Effector memory CD8-positive, alpha-beta T cell (primary cell): ENCODE data around the gene PITRM1.
A peak's percentile ranks its signal among the peaks of the same experiment; 100 is the strongest.

Experiments used
- ATAC-seq: fragments of 150-1000 bp; cut with Tn5 transposase; replicated peaks from 2 replicates; pipeline ENCODE4 v1.10.0; 2021; ENCODE audit warnings: mild to moderate bottlenecking, moderate library complexity
- DNase-seq, 3 experiments: peaks; one replicate each; pipeline ENCODE4 v3.0.0; 2021
- H3K27ac Mint-ChIP-seq, 2 donors: one replicate each; pipeline ENCODE4 v1.8.0; 2022; ENCODE audit warnings: mild to moderate bottlenecking in 2 of 2, mixed read lengths in 2 of 2, moderate library complexity in 2 of 2
- H3K27me3 Mint-ChIP-seq, 2 donors: one replicate each; pipeline ENCODE4 v1.8.0; 2022; ENCODE audit warnings: mixed read lengths in 2 of 2
- H3K36me3 Mint-ChIP-seq: one replicate; pipeline ENCODE4 v1.8.0; 2022; ENCODE audit warnings: mild to moderate bottlenecking, moderate library complexity, mixed read lengths; ENCODE audit not compliant: insufficient read depth
- H3K4me1 Mint-ChIP-seq, 2 donors: one replicate each; pipeline ENCODE4 v1.8.0; 2022; ENCODE audit warnings: low read depth in 2 of 2, mixed read lengths in 2 of 2
- H3K4me3 Mint-ChIP-seq, 2 donors: one replicate each; pipeline ENCODE4 v1.8.0; 2022; ENCODE audit warnings: mild to moderate bottlenecking in 2 of 2, mixed read lengths in 2 of 2, moderate library complexity in 2 of 2
- H3K9me3 Mint-ChIP-seq, 2 donors: one replicate each; pipeline ENCODE4 v1.8.0; 2022; ENCODE audit warnings: mixed read lengths in 2 of 2

PITRM1 gene

DNA sequence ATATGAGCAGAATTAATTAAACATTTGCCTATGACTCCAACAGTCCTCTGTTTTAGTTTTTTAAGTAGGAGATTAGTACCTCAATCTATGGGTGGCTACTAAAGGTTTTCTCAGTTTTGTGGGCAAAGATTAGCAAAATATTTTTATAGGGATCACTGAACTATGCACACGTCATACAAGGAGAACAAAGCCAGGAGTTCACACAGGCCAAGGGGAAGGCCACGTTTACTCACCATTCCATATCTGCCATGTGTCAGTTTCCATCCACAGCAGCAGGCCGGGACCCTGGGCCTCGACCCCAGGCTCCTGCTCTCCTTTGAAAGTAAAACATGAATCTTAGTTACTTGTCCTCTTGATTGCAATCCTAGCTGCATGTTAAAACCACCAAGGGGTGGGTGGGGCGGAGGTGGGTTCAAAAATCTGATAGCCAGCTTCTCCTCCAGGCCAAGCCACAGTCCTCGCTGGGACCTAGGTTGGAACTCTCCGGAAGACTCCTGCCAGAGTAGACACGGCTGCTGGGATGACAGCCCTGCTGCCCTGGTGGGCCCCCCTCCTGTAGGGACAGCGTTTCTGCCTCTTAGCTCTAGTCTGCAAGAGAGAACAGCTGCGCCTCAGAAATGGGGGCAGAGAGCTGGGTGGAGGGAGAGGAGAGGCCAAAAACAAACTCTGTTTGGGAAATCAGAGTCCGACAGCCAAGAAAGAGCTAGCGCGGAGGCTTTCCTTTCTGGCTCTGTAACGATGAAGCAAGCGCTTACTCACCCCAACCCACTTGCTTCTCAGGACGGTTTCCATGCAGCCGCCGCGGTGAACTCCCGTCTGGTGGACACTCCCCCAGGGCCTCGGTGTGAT, 35.6 kb downstream of the PITRM1 start:
- DNase-seq (no peak), ATAC-seq (no peak)
- H3K9me3 Mint-ChIP-seq, result no peaks in the 10 kb centered on the region
- peaks cover 80% of the 10 kb centered on the region for H3K36me3 Mint-ChIP-seq
- H3K4me3 Mint-ChIP-seq, result no peak overlapping the region
- no peak overlapping the region for H3K27ac Mint-ChIP-seq
- H3K4me1 Mint-ChIP-seq, result no peaks in the 10 kb centered on the region
- no peaks in the 10 kb centered on the region for H3K27me3 Mint-ChIP-seq

DNA sequence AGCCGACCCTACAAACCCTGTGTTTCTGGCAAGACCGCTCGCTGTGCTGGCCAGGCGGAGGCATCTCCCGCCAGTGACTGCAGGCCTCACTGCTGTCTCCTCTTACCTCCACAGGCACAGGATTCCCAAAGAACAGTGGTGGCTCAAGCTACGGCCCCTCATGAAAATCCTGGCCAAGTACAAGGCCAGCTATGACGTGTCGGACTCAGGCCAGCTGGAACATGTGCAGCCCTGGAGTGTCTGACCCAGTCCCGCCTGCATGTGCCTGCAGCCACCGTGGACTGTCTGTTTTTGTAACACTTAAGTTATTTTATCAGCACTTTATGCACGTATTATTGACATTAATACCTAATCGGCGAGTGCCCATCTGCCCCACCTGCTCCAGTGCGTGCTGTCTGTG, 36.2 kb downstream of the PITRM1 start:
- H3K36me3 Mint-ChIP-seq, result peaks cover 79% of the 10 kb centered on the region
- H3K27me3 Mint-ChIP-seq, result no peaks in the 10 kb centered on the region
- H3K27ac Mint-ChIP-seq, result no peak overlapping the region
- no peak for ATAC-seq
- DNase-seq, result no peak
- no peaks in the 10 kb centered on the region for H3K9me3 Mint-ChIP-seq
- no peaks in the 10 kb centered on the region for H3K4me1 Mint-ChIP-seq
- H3K4me3 Mint-ChIP-seq, result no peak overlapping the region

DNA sequence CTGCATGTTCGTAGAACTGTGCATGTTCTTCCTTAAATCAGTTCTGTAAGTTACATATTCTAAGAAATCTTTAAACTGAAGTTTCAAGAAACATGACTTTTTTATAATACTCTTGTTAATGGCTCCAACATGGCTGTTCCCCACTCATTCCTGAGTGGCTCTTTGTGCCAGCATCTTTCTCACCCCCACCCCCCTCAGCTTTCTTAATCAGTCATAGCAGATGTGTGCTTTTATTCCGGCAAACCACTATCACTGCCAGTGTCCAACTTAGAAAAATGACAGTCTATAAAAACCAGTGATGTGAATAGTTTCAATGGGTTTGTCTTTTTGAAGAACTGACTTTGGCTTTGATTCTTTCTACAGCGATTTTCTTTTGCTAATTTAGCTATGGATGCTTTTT, 37.6 kb downstream of the PITRM1 start:
- Mint-ChIP-seq H3K27ac (peak overlapping the region; percentile 20 to 64), H3K4me3 (no peak overlapping the region), H3K36me3 (peaks cover 80% of the 10 kb centered on the region), H3K4me1 (no peaks in the 10 kb centered on the region), H3K27me3 (no peaks in the 10 kb centered on the region), H3K9me3 (no peaks in the 10 kb centered on the region)
- DNase-seq (no peak), ATAC-seq (no peak)

DNA sequence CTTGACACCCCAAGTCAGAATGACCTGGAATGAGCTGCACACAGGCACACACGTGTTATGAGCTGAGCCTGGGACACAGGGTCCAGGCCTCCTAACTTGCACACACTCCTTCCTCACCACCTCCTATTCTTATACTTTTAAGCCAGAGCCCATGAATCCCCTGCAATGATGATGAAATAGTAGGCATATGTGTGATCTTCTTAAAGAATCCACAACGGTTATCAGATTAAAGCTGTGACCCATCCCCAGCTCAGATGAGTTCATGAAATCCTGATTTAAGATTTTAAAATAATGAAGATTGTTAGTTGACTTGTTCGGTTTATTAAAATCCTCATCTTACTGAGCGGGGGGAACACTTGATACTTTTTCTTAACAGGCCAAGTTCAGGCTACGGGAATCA, 38.6 kb downstream of the PITRM1 start:
- ATAC-seq (no peak), DNase-seq (no peak)
- peak overlapping the region in 1 of 2 donors; percentile 32 for H3K27ac Mint-ChIP-seq
- no peaks in the 10 kb centered on the region for H3K27me3 Mint-ChIP-seq
- no peak overlapping the region for H3K4me3 Mint-ChIP-seq
- no peaks in the 10 kb centered on the region for H3K9me3 Mint-ChIP-seq
- no peaks in the 10 kb centered on the region for H3K4me1 Mint-ChIP-seq
- H3K36me3 Mint-ChIP-seq, result peaks cover 72% of the 10 kb centered on the region

DNA sequence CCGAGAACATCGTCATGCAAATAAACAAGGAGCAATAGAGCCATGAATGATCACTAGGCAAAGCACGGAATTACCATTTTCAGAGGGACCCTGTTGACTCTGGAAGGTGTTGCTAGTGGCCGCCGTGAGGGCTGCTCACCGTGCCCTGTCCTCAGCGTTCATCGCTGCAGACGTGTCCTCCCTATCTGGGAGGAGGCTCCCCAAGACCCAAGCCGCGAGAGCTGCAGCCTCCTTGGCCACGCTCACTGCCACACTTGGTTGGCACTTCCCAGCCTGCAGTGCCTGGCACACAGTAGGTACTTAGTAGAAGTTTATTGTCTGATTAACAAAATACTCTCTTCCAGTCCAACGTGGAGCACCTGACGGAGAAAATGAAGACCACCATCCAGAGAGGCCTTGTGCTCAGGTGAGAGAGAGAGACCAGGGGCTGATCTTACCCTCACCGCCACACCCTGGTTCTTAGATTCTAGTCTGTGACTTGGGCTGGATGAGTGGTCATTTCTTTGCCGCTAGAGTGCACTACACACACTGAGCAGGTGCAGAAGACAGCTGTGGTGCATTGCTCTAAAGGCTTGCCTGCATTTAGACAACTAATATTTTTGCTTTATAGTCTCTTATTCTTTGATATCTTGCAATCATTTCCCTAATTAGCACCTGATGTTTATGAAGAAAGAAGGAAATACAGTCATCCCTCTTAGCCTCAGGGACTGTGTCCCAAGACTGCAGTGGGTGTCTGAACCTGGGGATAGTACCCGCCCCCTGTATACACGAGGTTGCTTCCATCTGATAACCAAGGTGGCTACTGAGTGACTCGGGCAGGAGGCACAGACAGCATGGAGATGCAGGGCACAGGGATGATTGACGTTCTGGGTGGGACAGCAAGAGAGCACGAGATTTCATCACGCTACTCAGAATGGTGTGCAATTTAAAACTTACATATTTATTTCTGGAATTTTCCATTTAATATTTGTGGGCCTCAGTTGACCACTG, 40.3 kb downstream of the PITRM1 start:
- Mint-ChIP-seq H3K36me3 (peaks cover 60% of the 10 kb centered on the region), H3K9me3 (no peaks in the 10 kb centered on the region), H3K4me3 (no peak overlapping the region), H3K27ac (peak overlapping the region in 1 of 2 donors; percentile 62), H3K27me3 (no peaks in the 10 kb centered on the region), H3K4me1 (no peaks in the 10 kb centered on the region)
- ATAC-seq (no peak), DNase-seq (no peak)

DNA sequence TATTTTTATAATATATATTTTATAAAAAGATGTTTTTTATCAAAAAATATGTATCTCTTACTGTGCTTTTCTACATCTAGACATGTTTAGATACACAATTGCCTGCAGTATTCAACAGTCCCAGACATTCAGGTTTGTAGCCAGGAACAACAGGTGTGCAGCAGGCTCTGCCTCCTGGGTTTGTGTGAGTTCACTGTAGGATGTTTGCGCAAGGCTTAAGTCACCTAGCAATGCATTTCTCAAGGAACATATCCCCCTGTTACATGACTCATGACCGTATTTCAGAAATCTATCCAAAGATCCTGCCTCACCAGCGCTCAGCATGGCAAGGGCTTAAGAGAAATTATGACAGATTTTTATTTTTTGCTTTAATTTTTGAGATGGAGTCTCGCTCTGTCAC, 41.5 kb downstream of the PITRM1 start:
- ATAC-seq (no peak), DNase-seq (no peak)
- Mint-ChIP-seq H3K4me3 (no peak overlapping the region), H3K9me3 (no peaks in the 10 kb centered on the region), H3K4me1 (no peaks in the 10 kb centered on the region), H3K27ac (no peak overlapping the region), H3K36me3 (peaks cover 54% of the 10 kb centered on the region), H3K27me3 (no peaks in the 10 kb centered on the region)

DNA sequence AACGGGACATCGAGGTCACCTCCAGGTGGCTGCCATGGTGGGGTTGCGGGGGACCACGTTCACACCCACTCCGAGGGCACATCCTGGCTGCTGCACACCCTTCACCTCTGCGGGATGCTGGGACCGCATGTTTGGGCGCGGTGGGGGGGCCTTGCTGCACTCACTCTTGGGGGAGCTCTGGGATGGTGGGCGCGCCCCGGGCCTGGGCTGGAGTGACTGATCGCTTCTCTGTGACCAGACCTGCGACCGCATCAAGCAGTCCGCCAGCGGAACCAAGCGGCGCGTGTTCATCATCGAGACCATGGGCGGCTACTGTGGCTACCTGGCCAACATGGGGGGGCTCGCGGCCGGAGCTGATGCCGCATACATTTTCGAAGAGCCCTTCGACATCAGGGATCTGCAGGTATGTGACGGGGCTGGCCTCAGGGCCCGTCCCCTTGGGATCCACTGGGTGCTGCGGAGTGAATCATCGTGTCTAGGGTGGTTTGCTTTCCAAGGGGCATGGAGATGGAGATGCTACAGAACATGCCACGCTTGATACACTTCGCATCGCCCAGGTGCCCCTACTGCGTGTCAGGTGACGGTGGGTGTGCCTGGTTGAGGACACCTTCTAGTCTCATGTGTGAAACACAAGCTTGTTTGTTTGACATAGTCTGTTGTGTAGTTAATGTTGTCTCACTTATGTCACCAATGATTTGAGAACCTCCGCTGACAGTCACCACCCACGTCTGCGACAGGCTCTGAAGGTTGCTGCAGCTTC, 42.8 kb downstream of the PITRM1 start:
- ATAC-seq (no peak), DNase-seq (no peak)
- Mint-ChIP-seq H3K27me3 (no peaks in the 10 kb centered on the region), H3K9me3 (no peaks in the 10 kb centered on the region), H3K4me1 (peaks cover 0 to 3% of the 10 kb centered on the region in 2 donors), H3K27ac (no peak overlapping the region), H3K36me3 (peaks cover 45% of the 10 kb centered on the region), H3K4me3 (no peak overlapping the region)

DNA sequence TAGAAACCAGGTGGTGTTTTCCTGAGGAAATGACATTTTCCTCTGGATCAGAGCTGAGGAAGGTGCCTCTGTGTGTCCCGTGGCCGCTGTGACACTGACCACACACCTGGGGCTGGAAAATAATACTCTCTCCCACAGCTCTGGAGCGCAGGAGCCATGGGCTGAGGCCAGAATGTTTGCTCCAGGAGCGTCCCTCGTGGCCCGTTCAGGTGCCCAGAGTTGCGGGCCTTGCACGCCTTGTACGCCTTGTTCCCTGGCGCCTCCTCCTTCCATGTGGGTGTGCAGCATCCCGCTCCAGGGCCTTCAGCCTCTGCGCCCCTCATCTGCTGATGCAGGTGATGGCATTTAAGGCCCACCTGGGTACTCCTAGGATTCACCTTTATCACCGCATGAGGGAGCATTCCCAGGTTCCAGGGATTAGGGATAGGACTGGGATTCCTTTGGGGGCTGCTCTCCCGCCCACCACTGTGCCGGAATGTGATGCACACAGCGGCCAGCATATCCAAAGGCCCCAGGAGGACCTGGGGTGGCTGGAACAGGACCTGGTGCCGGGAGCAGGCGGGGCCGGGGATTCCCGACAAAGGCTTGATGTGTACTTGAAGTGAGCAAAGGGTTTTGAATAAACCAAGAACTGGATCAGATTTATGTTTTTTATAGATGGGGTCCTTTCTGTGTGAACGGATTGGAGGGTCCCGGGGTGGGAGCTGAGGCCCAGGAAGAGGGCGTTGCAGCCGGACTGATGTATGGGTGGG, 44.0 kb downstream of the PITRM1 start:
- Mint-ChIP-seq H3K36me3 (peaks cover 35% of the 10 kb centered on the region), H3K4me3 (no peak overlapping the region), H3K27me3 (no peaks in the 10 kb centered on the region), H3K4me1 (peaks cover 0 to 3% of the 10 kb centered on the region in 2 donors), H3K9me3 (no peaks in the 10 kb centered on the region), H3K27ac (peak overlapping the region in 1 of 2 donors; percentile 52)
- DNase-seq (no peak), ATAC-seq (no peak)

DNA sequence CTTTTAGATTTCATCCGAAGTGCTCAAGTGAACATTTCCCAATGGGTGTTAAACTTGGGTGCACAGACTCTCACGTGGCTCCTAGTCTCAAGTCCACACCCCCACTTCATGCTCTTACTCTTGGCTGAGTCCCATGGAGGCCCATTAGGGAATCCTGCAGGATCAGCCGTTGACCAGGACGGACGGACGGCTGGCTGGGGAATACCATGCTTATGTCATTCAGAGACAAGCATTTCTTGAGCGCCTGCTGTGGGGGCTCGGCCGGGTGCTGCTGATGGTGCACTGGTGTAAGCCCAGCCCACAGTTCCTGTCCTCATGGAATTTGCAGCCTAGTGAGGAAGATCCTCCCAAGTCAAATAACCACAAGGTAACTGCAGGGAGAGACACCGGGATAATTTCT, 44.7 kb downstream of the PITRM1 start:
- H3K9me3 Mint-ChIP-seq, result no peaks in the 10 kb centered on the region
- H3K4me1 Mint-ChIP-seq, result peaks cover 0 to 3% of the 10 kb centered on the region in 2 donors
- no peak for DNase-seq
- H3K4me3 Mint-ChIP-seq, result no peak overlapping the region
- no peak for ATAC-seq
- peaks cover 40% of the 10 kb centered on the region for H3K36me3 Mint-ChIP-seq
- no peaks in the 10 kb centered on the region for H3K27me3 Mint-ChIP-seq
- no peak overlapping the region for H3K27ac Mint-ChIP-seq

DNA sequence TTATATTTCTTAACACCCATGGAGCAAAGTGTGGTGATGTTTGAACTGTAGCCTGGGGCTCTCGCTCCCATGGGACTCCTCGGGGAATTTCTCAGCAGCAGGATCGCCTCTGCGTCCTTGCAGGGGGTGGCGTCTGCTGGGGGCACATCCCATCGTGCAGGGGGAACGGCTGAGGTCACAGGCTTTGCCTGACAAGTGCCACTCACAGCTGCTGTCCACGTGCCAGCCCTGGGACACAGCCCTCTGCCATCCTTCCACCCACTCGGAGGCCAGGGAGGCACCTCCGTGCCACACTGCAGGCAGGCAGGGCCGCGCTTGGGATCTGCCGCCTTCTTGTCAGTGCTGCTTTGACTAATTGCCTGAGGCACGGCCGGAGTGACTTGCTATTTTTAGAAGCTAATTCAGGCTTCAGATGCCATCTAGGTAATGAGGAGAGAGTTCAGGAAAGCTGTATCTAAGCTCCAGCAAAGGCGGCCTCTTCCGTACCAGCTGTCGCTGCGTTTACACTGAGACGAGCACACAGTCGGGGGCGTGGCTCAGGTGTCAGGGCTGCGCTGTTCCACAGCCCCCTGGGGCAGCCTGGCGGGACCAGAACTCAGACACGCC, 45.7 kb downstream of the PITRM1 start:
- H3K9me3 Mint-ChIP-seq, result no peaks in the 10 kb centered on the region
- H3K27ac Mint-ChIP-seq, result no peak overlapping the region
- DNase-seq (no peak), ATAC-seq (no peak)
- H3K27me3 Mint-ChIP-seq, result no peaks in the 10 kb centered on the region
- no peak overlapping the region for H3K4me3 Mint-ChIP-seq
- peaks cover 36% of the 10 kb centered on the region for H3K36me3 Mint-ChIP-seq
- H3K4me1 Mint-ChIP-seq, result peaks cover 0 to 3% of the 10 kb centered on the region in 2 donors

DNA sequence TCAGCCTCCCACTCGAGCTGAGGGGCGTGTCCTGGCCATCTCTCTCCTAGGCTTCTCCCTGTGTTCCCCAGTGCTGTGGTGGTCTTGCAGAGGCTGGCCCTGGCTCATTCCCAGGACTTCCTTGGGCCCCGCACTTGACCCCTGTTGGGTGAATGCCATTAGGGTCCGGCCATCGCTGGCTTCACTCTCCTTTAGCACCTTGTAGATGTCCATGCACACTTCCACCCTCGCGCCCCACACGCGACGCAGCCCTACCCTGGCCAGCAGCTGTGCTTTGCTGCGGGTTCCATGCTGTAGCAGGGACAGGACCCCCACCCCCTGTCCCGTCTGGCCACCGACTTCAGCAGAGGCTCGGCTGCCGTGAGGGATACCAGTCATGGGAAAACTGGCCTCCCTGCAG, 46.3 kb downstream of the PITRM1 start:
- H3K27ac Mint-ChIP-seq, result no peak overlapping the region
- peaks cover 0 to 3% of the 10 kb centered on the region in 2 donors for H3K4me1 Mint-ChIP-seq
- no peaks in the 10 kb centered on the region for H3K27me3 Mint-ChIP-seq
- ATAC-seq (no peak), DNase-seq (no peak)
- H3K36me3 Mint-ChIP-seq, result peaks cover 30% of the 10 kb centered on the region
- no peaks in the 10 kb centered on the region for H3K9me3 Mint-ChIP-seq
- H3K4me3 Mint-ChIP-seq, result no peak overlapping the region

DNA sequence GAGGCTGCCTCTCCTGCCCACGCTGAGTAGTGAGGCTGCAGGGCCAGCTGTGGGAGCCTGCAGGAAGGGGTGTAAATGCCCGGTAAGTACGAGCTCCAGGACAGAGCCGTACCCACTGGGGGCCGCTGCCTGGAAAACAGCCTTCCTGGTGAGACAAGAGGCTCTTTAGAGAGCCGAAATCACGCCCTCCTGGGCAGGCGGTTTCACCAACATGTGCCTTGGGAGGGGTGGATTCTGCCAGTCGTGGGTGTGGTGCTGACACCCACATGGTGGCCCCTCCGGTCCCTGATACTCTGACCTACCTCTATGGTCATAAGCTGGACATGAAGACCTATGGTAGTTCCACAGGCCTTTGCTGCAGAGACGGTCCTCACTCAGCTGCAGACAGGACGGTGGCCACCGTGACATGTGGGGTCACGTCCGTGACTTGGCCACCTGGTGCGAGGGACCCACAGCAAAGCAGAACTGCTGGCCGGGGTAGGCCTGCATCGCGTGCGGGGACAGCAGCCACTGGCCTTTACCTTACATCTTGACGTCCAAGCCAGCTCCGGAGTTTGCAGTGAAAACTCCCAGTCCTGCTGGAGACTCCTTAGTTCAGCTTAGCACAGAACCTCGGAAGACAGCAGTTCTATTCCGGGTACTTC, 46.9 kb downstream of the PITRM1 start:
- H3K36me3 Mint-ChIP-seq, result peaks cover 28% of the 10 kb centered on the region
- DNase-seq, result no peak
- no peaks in the 10 kb centered on the region for H3K27me3 Mint-ChIP-seq
- ATAC-seq, result no peak
- peaks cover 0 to 3% of the 10 kb centered on the region in 2 donors for H3K4me1 Mint-ChIP-seq
- H3K9me3 Mint-ChIP-seq, result no peaks in the 10 kb centered on the region
- no peak overlapping the region for H3K27ac Mint-ChIP-seq
- no peak overlapping the region for H3K4me3 Mint-ChIP-seq
